Activated effector memory CD4-positive, alpha-beta T cell treated with Interleukin-2 at 50 U/mL for 16 hours (primary cell): ENCODE measurements around the gene LCE1E.

Source experiments
- DNase-seq: peaks from one replicate; pipeline ENCODE4 v3.0.0-alpha.2; 2020

Gene LCE1E, protein sequence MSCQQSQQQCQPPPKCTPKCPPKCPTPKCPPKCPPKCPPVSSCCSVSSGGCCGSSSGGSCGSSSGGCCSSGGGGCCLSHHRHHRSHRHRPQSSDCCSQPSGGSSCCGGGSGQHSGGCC

DNA sequence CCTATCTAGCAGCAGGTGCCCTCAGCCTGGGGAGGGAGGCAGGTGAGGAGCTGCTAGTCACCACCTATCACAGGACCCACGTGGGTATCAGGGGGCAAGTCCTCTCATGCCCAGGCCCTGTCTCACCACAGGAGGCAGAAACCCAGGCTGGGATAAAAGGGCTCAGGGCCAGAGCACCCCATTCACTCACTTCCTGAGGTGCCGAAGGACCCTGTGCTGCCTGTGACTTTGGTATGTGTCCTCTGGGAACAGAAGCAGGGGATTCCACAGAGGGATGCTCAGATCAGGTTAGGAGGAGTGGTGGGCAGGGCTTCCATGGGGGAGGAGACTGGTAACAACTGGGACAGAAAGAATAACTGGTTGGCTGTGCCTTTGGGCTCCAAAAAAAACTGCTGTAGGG is at the start of gene LCE1E:
Gene LCE1E (plus strand): TSS at position 181 of the 400 bp plus-strand sequence. CDS start 1,043 bp downstream, outside the sequence.
- no peak for DNase-seq

DNA sequence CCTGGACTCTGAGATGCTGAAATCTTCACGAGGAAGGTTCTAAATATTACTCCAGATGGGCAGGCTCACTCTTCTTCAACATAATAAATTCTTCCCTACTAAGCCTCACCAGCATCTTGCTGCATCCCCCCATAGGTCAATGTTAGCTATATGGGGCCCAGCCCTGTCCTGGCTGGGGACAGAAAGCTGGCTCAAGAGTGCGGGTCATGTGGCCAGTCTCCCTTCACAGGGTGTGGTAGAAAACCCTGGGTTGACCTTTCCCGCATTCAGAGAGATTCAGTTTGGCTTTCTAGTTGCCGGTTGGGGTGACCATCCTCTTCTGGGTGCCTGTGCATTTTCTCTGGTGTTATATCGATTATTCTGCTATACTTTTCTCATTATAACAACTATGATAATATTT is 48.1 kb upstream of the LCE1E start:
- no peak for DNase-seq

DNA sequence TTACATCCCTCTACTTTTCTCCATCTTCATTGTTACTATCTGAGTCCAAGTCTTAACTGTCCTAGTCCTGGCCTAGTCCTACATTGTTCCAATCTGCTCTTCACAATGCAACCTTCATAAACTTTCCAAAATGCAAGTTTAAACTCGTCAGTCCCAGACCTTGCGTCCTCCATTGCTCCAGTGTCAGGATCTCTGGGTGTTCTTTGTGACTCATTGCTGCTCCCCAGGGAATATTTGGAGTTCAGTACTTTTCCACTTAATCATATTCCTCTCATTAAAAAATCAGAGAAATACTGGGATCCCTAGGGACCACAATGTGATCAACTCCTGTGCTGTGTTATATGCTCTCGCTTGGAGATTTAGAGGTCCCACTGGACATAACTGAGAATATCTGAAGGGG is 46.2 kb upstream of the LCE1E start:
- no peak for DNase-seq

DNA sequence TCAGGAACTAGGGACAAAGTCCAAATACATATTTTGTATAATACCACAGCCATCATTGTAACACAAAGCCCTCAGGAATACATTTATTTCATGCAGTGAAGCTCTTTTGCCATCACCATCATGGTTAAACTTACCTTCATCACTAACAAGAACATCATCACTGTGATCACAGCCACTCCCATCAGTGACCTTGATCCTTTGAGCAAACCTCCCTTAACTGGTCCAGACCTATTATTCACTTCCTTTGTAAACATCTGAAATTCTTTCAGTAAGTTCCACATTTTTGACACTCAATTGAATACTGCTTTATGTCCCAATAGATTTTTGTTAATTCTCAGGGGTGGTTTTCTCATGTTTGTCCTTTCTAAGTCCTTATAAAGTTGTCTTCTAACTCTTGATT is 44.4 kb upstream of the LCE1E start:
- DNase-seq: no peak

DNA sequence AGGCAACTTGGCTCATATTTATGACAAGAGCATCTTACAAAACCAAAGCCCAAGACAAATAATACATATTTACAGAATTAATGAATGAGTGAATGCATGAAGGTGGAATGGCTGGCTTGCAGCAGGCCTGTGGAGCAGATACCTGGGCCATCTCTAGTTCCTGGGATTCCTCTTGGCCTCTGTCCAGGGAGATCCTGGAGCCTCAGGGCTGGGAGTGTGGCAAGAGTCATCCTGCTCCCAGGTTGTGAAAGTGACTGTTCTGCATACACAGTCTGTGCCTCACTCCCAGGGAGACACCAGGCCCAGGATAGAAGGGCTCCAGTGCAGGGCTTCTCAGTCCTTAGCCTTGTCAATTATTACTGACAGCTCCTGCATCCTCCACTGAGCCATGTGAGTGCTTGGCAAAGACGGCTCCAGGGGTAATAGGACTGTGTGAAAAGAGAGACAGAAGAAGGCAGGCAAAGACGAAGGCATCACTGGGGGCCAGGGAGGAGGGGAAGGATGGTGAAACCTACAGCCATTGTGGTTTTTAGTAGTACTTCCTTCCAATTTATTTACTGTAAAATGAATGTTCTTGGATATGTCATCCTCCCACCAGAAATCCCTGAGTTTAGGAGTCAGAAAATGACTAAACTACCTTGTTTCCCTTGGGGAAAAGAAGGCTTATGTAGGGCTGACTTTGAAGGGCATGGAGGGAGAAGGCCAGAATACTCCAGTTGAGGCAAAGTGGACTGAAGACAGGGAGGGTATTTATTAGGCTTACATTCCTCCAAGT is 42.5 kb upstream of the LCE1E start:
- no peak for DNase-seq

DNA sequence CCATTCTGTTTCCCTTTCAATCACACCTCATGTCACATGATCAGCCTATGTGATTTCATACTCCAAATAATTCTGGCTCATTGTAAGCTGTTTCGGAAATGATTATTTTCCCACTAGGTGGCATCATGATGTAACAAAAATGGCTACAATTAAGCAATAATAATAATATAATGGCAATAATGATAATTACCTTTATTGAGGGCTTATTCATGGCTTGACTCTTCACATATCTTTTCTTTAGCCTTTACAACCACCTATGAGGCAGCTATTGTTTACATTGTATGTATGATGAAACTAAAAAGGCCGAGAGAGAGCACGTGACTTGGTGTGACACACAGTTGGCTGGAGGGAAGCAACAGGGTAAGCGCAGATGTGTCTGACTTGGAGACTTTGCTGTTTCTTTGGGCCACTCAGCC is 40.8 kb upstream of the LCE1E start:
- no peak for DNase-seq

DNA sequence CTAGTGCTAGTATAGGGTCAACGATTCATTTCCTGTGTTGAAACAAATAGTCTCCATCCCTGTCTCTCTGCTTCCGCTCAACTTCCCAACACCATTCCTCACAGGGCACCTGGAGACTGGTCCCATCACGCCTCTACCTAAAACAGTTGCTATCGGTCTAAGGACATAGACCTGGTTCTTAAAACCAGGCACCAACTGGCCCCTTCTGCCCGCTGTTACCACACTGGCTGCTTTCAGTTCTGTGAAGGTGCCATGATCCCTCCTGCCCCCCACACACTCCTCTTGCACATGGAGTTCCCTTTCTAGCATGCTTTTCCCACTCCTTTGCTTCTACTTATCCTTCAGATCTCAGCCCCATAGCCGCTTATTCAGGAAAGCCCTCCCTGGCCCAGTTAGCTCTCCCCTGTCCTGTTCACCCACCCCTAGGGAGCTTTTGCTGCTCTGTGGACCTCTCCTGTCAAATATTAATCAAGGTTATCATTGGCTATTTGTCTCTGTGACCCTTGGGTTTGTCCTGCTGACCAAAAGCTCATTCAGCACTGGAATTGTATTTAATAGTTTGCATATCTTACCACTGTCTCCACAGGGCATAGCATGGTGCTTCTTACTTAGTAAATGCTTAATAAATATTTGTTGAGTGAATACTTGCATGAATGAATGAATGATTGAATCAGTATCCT is 40.2 kb upstream of the LCE1E start:
- no peak for DNase-seq

DNA sequence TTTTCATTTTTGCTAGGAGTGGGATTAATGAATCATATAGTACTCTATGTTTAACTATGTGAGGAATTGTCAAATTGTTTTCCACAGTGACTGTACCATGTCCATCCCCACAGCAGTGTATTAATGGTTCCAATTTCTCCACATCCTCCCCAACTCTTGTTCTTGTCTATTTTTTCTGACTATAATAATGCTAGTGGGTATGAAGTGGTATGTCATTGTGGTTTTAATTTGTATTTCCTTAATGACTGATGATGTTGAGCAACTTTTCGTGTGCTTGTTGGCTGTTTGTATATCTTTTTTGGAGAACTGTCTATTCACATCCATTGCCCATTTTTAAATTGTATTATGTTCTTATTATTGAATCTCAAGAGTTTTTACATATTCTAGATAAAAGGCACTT is 38.2 kb upstream of the LCE1E start:
- no peak for DNase-seq

DNA sequence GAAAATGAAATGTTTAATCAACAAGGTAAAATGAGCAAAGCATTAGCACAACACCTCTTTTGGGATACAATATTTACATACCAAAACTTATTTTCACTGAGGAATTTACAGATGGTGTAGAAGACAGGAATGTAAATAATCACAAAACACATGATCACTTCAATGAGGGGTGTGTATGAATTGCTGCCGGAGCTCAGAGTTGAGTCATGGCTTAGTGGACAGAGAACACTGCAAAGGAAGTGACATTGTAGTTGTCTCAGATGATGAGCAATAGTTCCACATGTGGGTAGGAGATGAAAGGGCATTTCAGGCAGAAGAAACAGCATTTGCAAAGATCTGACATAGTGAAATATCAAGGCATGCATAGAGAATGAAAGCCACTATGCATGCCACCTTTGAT is 33.8 kb upstream of the LCE1E start:
- no peak for DNase-seq

DNA sequence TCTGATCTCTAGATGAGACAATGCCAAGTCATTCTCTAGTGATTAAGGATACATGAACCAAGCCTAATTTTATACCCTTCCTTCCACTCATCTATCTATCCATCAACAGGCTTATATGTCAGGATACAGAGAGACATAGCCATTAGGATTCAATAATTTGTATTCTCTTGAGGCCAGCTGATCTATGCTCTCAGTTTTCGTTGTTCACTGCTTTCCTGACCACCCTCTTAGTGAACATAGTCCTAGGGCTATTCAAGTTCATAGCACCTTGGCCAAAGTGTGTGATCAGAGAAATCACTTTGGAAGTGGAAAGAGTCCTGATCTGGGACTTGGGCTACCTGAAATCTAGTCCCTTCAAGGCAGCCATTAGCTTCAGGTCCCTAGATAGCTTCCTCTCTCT is 32.5 kb upstream of the LCE1E start:
- no peak for DNase-seq

DNA sequence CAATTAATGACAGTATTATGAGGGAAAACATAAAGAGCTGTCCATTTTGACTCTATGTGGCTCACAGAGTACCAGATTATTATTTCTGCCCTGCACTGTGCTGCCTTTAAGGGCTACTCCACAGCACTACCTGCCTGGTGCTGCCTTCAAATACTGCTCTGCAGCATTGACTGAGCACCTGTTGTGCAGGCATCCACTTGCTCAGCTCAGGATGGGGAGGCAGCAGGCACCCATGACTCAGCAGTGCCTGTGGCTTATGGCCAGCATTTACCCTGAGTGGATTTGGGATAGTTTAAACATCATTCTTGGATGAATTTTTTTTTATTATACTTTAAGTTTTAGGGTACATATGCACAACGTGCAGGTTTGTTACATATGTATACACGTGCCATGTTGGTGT is 29.2 kb upstream of the LCE1E start:
- no peak for DNase-seq

DNA sequence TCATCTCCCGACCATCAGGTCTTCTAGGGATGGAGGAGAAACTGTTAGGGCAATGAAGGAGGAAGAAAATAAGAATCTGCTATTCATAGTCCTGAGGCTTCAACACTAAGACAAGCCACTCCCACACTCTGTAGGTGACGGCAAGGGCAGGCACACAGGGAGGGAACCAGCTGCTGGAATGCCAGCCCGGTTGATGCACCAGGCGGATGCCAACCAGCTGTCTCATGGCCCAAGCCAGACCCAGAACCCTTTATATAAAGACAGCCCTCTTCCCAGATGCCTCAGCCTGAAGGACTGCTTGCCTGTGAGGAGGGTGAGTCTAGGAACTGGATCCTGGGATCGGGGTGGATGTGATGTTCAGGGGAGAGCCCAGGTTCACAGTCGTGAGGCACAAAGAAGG is 28.3 kb upstream of the LCE1E start, which contains the start of gene KPRP:
Gene KPRP (plus strand): TSS at position 279 of the 400 bp plus-strand sequence. CDS start 1,564 bp downstream, outside the sequence.
- DNase-seq: no peak

DNA sequence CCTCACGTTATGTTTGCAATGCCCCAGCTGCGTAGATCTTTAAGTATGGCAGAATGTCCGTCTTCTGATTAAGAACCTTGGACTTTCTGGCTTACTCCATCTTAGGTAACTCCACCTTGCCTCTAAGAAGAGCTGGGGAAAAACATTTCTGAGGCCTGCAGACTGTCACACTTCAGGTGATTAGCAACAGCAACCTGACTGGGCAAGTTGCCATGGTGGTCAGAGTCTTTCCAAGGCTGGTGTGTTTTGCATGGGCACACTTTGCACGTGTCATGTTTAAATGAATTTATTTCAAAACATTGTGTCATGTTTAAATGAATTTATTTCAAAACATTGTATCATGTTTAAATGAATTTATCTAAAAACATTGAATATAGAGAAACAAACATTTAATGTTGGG is 27.4 kb upstream of the LCE1E start:
- no peak for DNase-seq

DNA sequence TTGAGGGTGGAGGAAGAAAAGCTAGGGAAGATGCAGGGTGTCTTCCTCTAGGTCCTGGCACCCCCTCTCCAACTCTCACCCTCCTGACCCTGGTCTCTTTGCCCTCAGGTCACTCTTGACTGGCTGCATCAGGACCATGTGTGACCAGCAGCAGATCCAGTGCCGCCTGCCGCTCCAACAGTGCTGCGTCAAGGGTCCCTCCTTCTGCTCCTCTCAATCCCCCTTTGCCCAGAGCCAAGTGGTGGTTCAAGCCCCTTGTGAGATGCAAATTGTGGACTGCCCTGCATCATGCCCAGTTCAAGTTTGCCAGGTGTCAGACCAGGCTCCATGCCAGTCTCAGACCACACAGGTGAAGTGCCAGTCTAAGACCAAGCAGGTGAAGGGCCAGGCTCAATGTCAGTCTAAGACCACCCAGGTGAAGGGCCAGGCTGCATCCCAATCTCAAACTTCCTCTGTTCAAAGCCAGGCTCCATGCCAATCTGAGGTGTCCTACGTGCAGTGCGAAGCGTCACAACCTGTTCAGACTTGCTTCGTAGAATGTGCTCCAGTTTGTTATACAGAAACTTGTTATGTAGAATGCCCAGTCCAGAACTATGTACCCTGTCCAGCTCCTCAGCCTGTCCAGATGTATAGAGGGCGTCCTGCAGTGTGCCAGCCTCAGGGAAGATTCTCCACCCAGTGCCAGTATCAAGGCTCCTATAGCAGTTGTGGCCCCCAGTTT is 26.4 kb upstream of the LCE1E start:
- DNase-seq: no peak

DNA sequence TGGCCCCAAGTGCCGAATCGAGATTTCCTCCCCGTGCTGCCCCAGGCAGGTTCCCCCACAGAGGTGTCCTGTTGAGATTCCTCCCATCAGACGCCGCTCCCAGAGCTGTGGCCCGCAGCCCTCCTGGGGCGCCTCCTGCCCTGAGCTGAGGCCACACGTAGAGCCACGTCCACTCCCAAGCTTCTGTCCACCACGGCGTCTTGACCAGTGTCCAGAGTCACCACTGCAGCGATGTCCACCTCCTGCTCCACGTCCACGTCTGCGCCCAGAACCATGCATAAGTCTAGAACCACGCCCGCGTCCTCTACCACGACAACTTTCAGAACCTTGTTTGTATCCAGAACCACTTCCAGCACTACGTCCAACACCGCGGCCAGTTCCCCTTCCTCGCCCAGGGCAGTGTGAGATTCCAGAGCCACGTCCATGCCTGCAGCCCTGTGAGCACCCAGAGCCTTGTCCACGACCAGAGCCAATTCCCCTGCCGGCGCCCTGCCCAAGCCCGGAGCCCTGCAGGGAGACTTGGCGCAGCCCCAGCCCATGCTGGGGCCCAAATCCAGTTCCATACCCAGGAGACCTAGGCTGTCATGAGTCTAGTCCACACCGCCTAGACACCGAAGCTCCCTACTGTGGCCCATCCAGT is 25.4 kb upstream of the LCE1E start:
- DNase-seq: no peak

DNA sequence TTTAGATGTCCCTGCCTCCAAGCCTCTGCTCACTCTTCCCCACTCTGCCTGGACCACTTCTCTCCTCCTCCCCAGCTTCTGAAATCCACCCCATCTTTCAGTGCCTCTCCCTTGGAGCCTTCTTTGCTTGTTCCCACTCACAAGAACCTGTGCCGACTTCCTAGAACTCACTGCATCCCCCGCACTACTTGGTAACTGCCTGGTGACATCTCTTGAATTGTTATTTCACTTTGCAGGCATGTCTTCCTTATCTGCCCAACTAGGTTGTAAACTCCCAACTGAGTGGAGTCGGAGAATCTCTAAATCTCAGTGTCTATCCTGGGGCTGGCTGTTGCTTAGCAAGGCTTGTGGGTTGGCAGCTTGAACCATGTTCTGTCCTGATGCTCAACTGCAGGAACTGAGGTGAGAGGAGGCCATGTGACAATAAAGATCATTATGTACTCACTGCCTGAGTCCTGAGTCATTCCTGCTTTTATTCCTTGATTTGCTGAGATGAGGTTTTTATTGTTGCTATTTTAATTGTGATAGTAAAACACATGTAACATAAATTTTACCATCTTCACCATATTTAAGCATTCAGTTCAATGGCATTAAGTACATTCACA is 24.3 kb upstream of the LCE1E start:
- DNase-seq: no peak

DNA sequence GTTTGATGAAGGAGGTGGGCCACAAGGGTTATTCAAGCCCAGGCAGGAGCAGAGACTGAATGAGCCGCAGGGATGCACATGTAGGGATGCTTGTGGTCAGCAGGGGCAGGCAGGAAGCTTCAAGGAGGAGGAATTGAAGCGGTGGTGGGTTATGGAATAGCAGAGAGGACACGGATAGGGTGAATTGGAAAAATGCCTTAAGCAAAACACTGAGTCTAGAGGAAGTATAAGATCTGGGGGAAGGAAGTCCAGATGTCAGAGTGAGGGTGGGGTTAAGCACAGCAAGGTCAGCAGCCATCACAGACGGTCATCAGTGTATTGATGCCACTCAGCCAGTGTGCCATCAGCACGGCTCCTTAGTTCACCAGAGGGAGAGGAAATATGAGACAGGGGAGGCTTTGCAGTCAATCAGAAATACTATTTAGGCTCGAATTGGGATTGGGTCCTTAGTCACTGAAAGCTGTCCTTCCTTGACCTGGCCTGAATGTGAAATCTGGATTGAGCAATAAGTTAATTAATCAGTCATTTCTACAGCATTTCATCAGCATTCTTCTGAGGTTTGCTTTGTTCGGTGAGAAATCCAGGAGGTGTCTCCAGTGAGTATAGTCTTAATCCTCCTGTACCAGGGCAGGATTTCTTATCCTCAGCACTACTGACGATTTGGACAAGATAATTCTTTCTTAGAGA is 17.1 kb upstream of the LCE1E start:
- no peak for DNase-seq

DNA sequence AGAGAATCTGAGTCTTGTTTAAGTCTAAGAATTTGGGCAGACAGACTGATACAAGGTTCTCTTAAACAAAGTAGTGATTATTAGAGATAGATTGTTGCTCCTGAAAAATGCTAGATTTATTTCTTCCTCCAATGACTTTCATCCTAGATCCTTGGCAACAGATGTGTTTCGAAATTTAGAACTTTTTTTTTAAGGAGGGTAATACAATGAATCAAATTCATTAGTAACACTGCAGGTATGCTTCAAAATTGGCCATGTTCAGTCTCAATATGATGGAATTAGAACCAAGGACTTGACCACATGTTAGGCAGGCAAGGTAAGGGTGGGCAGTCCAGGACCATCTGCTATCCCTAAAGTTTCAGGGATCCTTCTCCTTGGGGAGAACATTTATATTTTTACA is 15.6 kb upstream of the LCE1E start:
- DNase-seq: no peak

DNA sequence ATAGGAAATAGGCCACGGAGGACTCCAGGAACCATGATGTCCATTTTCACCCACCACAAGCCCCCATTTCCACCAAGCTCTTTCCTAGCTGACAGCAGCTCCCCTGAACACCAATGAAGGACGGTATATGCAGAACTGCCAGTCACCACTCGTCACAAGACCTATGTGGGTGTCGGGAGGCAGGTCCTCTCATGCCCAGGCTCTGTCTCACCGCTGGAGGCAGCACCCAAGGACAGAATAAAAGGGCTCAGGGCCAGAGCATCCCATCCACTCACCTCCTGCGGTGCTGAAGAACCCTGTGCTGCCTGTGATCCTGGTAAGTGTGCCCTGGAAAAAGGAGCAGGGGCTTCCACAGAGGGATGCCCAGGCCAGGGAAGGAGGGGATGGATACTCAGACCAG is 11.2 kb upstream of the LCE1E start, which contains the start of gene LCE1F:
Gene LCE1F (plus strand): TSS at position 266 of the 400 bp plus-strand sequence. CDS start 1,232 bp downstream, outside the sequence.
- no peak for DNase-seq

DNA sequence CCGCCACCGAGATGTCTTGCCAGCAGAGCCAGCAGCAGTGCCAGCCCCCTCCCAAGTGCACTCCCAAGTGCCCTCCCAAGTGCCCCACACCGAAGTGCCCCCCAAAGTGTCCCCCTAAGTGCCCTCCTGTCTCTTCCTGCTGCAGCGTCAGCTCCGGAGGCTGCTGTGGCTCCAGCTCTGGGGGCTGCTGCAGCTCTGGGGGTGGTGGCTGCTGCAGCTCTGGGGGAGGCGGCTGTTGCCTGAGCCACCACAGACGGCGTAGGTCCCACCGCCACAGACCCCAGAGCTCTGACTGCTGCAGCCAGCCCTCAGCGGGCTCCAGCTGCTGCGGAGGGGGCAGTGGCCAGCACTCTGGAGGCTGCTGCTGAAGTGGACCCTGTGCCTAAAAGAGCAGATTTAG is 9.7 kb upstream of the LCE1E start:
- no peak for DNase-seq

DNA sequence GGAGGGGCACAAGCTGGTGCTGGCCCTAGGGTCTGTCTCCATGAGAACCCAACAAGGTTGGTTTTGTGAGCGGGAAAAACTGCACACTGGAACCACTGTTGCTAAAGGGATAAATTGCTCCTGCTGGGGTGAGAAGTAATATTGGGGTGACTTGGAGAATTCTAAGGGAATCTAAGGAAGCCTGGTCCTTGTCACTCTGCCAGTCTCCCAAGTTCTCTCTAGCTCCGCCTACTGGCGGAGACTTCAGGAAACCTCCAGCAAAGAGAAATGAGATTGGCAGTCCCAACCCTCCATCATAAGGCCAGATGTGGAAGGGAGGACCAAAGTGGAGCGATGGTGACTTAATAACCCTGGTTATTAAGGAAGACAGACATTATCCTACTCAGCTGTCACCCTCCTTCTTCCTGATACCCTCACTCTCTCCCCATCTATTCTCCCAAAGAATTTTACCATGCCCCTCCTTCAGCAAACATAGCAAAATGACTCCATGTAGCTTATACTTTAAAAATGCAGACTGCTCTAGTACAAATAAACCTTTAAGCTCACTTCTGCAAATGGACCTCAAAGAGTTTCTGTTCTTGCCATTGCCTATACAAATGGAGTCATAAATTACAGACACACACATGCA is 8.4 kb upstream of the LCE1E start:
- DNase-seq: no peak
